NCI-H345 treated with DMSO at 0.1 percent for 48 hours (cell line): Measurements from ENCODE around the gene QARS1.
A peak's percentile ranks its signal among the peaks of the same experiment; 100 is the strongest.

Experiments
- DNase-seq: peaks from one replicate; lab custom pipeline; 2025; ENCODE audit not compliant: unreplicated experiment; lab: John Stamatoyannopoulos, UW

QARS1 gene

GRCh38 chr3:49104427-49105291 lies at the start of gene QARS1:
Gene QARS1, minus strand, starts transcription at chr3:49104757. Its CDS starts 24 bp downstream, at chr3:49104733.
- peak; percentile 77 for DNase-seq

- no peak for DNase-seq
Observed at GRCh38 chr3:49153349-49153912, 48.9 kb upstream of the QARS1 start.

- DNase-seq, result no peak
Observed at GRCh38 chr3:49151610-49152009, 47.1 kb upstream of the QARS1 start.

- no peak for DNase-seq
Observed at GRCh38 chr3:49148159-49148558, 43.6 kb upstream of the QARS1 start.

- no peak for DNase-seq
Observed at GRCh38 chr3:49140080-49140479, 35.5 kb upstream of the QARS1 start.

GRCh38 chr3:49135499-49135898 lies 30.9 kb upstream of the QARS1 start:
- no peak for DNase-seq

GRCh38 chr3:49134471-49135265 lies 30.1 kb upstream of the QARS1 start:
- no peak for DNase-seq

GRCh38 chr3:49133226-49133951 lies 28.8 kb upstream of the QARS1 start:
- DNase-seq, result peak; percentile 27

GRCh38 chr3:49132437-49133225 lies 28.1 kb upstream of the QARS1 start, which contains the start of gene LAMB2:
Gene LAMB2, minus strand, starts transcription at chr3:49133050. Its CDS starts 183 bp downstream, at chr3:49132867.
- DNase-seq, result no peak

- DNase-seq, result no peak
Observed at GRCh38 chr3:49132073-49132436, 27.5 kb upstream of the QARS1 start.

- no peak for DNase-seq
Observed at GRCh38 chr3:49131576-49131975, 27.0 kb upstream of the QARS1 start.

GRCh38 chr3:49131040-49131439 lies 26.5 kb upstream of the QARS1 start:
- DNase-seq, result no peak

GRCh38 chr3:49124991-49125670 lies 20.6 kb upstream of the QARS1 start:
- DNase-seq, result no peak

GRCh38 chr3:49124203-49124602 lies 19.6 kb upstream of the QARS1 start:
- DNase-seq, result no peak

- no peak for DNase-seq
Observed at GRCh38 chr3:49123687-49124086, 19.1 kb upstream of the QARS1 start.

GRCh38 chr3:49122886-49123545 lies 18.5 kb upstream of the QARS1 start:
- no peak for DNase-seq

- DNase-seq, result no peak
Observed at GRCh38 chr3:49122451-49122850, 17.9 kb upstream of the QARS1 start.

- DNase-seq, result no peak
Observed at GRCh38 chr3:49122022-49122421, 17.5 kb upstream of the QARS1 start.

- DNase-seq, result no peak
Observed at GRCh38 chr3:49121132-49121736, 16.7 kb upstream of the QARS1 start.
